Activated CD8-positive, alpha-beta memory T cell treated with anti-CD3 and anti-CD28 coated beads, Interleukin-2, amount 50 U/mL, for 1 hour (primary cell): ENCODE data around the gene GAS7.

Source experiments
- DNase-seq: peaks from one replicate; pipeline ENCODE4 v3.0.0-alpha.2; 2020; ENCODE audit errors: extremely low read depth

The GAS7 gene

DNA sequence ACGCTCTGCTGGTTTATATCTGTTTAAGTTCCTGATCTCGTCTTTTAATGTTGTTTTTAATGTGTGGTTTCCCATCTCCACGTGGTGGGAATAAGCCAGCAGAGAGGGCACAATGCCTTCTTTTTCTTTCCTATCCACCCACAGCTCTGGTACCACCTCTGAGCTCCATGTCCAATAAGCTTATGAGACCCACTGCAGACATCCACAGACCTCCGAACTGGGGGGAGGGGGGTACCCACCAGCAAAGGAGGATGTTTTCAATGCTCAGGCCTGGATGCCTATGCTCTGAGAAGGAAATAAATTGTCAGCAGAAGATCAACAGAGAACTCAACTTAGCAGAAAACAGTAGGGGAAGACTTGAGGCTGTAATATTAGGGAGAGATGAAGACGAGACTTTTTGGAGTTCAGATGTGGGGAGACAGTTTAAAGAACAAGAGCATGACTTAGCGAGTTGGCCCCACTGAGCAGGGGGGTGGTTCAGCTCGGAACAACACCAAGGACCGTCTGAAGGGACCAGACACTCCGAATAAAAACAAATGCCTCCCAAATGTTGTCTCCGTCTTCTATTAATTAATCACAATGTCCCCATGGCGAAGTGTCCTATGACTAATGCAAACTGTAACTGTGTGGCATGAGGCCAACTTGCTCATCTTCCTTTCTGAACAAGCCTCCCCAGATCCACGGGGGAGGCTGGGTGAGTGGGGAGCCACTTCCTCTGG, 62.7 kb downstream of the GAS7 start:
- no peak for DNase-seq

- no peak for DNase-seq
Measured at GRCh38 chr17:10130677-10131076, 67.7 kb downstream of the GAS7 start.

DNA sequence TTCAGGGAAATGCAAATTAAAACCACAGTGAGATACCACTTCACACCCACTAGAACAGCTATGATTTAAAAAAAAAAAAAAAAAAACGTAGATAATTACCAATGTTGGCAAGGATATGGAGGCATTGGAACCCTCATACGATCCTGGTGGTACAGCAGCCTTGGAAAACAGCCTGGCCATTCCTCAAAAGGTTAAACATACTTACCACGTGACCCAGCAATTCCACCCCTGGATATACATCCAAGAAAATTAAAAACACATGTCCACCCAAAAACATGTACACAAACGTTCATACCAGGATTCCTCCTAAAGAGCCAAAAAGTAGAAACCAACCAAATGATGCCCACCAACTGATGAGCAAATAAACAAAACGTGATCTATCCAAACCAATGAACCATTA, 68.1 kb downstream of the GAS7 start:
- no peak for DNase-seq

- no peak for DNase-seq
Measured at GRCh38 chr17:10127819-10128425, 70.5 kb downstream of the GAS7 start.

DNA sequence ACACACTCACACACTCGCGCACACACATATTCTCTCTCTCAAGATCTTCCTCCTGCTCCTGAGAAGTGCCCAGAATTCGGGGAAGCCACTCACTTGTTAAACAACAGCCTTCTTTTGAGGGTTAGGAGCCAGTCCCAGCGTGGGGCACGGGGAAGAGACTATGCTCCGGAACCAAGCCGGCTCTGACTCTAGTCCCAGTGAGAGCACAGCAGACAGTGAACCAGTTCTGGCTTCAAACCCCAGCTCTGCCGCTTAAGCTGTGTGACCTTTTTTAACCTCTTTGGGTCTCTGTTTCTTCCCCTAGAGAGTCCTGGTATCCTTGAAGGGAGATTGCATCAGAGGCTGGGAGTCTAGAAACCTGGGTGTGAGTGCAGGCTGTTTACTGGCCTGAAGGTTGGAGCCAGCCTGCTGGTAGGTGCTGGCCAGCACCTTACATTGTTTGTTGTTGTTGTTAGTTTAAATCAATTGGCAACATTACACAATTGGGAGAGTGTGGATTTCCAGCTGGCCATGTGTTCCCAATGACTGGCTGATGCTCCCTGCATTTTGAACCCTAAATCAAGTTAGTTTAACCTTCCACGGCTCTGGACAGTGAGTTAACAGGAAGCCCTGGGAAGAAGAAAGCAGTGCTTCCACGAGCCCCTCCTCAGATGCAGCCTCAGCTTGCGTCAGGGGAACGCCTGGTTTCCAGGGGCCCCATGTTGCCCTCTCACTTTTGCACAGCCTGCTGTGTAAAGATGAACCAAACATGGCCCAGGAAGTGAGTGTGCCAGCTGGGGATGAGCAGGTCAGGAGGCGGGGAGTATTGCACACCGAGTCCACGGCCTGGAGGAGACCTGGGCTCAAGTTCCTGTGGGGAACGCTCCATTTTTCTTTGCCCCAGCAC, 71.5 kb downstream of the GAS7 start:
- DNase-seq: no peak

GRCh38 chr17:10126276-10126615, 72.2 kb downstream of the GAS7 start:
- no peak for DNase-seq

- no peak for DNase-seq
Measured at GRCh38 chr17:10125531-10126275, 72.7 kb downstream of the GAS7 start.

GRCh38 chr17:10123093-10123492, 75.3 kb downstream of the GAS7 start:
- no peak for DNase-seq

GRCh38 chr17:10121971-10122707, 76.3 kb downstream of the GAS7 start:
- no peak for DNase-seq

DNA sequence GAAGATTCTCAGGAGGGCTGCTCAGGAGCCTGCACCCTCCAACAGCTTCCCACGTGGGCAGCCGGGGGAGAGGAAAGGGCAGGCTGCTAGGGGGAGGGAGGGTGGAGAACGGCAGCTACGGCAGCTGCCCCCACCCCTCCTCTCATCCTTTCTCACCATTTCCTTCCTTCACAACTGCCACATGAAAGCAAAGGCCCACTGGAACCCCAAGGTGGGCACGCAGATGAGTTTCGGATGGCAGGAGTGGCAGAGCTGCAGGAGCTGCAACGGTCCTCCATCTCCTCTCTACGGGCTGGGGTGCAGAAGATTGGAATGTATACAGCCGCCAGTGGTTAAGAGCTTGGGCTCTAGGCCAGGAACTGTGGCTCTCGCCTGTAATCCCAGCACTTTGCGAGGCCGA, 77.7 kb downstream of the GAS7 start:
- no peak for DNase-seq

DNA sequence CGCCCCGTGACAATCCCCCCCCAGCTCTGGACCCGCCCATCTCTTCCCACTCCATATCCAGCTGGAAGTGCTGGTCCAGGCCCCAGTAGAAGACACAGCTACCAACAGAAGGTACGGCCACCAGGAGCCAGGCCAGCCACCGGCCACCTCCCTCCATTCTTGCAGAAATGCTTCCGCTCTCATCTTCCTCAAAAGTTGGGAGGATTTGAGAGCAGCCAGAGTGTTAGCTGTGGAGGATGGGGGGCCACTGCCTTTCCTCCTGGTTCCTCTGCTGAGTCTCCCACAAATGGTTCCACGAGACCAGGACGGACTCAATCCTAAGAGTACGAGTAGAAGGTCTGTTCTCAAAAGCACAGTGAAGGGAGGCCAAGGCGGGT, 78.3 kb downstream of the GAS7 start:
- no peak for DNase-seq

DNA sequence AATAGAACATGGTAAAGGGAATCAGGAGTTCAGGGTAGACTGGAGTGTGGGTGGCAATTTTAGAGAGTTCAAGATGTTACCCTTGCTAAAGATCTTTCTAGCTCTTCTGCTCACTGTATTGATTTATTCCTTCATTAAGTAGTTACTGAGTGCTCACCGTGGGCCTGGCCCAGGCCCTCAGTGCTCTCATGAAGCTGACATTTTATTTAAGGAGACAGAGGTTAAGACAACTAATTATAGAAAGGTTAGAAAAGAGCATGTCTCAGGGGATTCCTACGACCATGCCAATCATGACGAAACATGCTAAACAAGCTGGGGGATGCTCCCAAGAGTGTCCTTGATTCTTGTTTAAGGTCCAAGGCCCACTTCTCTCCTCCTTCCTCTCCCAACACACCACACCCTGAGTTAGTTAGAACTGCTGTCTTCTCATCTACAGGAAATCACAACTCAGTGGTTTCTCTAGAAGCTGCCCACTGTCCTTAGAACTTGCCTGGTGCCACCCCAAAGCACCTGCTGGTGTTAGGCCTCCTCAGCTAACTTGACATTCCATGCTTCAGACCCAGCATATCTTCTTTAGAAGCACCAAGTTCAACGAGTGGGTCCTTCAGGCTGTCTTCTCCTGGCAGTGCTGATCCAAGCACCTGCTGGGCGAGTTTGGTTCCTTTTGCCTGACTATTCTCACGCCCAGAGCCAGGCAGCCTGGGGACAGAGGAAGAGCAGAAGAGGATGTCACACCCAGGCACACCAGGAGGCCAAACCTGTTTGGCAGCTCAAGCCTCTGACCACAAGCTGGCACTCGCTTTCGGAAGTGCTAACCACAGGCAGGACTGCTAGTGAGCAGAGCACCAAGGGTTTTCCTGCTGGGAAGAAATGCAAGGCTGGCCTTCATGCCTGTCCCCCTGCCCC, 79.0 kb downstream of the GAS7 start:
- no peak for DNase-seq

- DNase-seq: no peak
Measured at GRCh38 chr17:10118788-10119130, 79.6 kb downstream of the GAS7 start.

DNA sequence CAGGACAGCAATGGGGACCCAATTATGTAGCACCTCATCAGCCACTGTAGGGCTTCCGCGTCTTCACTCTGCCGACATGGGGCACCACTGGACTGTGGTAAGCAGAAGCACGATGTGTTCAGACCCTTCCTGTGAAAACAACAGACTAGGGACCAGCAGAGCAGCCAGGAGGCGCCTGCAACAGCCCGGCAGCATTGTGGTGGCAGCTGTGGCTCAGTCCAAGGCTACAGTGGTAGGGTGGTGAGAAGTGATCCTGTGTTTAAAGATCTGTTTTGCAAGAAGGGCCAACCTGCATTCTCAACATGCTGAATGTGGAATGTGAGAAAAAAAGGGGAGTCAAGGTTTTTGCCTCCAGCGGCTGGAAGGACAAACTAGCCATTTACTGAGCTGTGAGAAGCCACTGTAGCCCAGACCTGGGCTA, 80.8 kb downstream of the GAS7 start:
- DNase-seq: no peak

GRCh38 chr17:10116753-10117420, 81.5 kb downstream of the GAS7 start:
- no peak for DNase-seq

GRCh38 chr17:10116267-10116666, 82.1 kb downstream of the GAS7 start:
- DNase-seq: no peak

DNA sequence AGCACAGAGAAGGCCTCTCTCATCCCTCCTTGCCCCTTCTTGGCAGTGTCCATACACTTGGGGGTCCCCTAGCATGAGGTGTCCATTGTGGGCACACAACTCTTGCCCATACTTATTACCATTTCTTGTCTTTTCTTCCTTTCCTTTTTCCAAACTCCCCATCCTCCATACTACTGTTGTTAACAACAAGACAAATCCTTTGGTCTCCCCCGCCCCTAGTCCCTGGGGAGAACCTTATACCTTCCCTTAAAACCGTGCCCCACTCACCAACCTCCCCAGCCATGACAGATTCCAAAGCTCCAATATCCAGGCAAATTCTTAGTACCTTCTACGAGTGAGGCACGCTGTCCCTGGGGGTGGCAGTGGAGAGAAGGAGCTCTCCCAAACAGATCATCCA, 82.9 kb downstream of the GAS7 start:
- DNase-seq: no peak

GRCh38 chr17:10114931-10115535, 83.4 kb downstream of the GAS7 start:
- peak; percentile 65 for DNase-seq

- DNase-seq: no peak
Measured at GRCh38 chr17:10112962-10113361, 85.4 kb downstream of the GAS7 start.
